Motor neuron (in vitro differentiated cells): Measurements from ENCODE around the gene DIP2B. TPM values are rescaled to one million over a fixed set of nuclear protein-coding genes. Genes with fewer than 3 reads are reported as not detected.

ENCODE experiments used
- ATAC-seq, 8 experiments: fragments of 200-7000 bp; cut with Tn5 transposase; replicated peaks in 6 of 8; 2 replicates each; pipeline ENCODE4 v1.8.0; 2021; ENCODE audit warnings: mild to moderate bottlenecking in 8 of 8, moderate library complexity in 8 of 8
- H3K27ac ChIP-seq, 2 donors: fragments of 250-450 bp; sonication (Bioruptor Pico); 2 replicates each; pipeline ENCODE4 v1.9.0; 2021; ENCODE audit warnings: antibody characterized with exemption in 2 of 2, mild to moderate bottlenecking in 2 of 2, moderate library complexity in 1 of 2
- H3K4me1 ChIP-seq, 2 donors: fragments of 250-450 bp; sonication (Bioruptor Pico); replicated peaks in 1 of 2; 2 replicates each; pipeline ENCODE4 v1.6.1; 2021; ENCODE audit warnings: antibody characterized with exemption in 2 of 2, mild to moderate bottlenecking in 2 of 2, moderate library complexity in 1 of 2
- H3K4me3 ChIP-seq, 5 donors: fragments of 250-450 bp; sonication (Bioruptor Pico); 2 replicates each; pipeline ENCODE4 v1.9.0; 2021; ENCODE audit warnings: antibody characterized with exemption in 5 of 5, mild to moderate bottlenecking in 5 of 5, moderate library complexity in 4 of 5
- WGBS, 10 experiments: fragments of 450-650 bp; shearing (Covaris generic); methylation state at CpG; one replicate each; pipeline ENCODE4 v1.0.0; 2022; 5-methylcytosine and 5-hydroxymethylcytosine counted together
- in situ Hi-C, 9 experiments: fragments of 400-800 bp; cut with MboI; loops; one replicate each; pipeline ENCODE4 v1.15.0; 2021; ENCODE audit warnings: low sequenced_read_pairs in 9 of 9, low pct_unique_long_range_greater_than_20kb in 2 of 9; ENCODE audit not compliant: unreplicated experiment in 9 of 9
- total RNA-seq, 8 experiments: library from RNA; unstranded; fragments of 300-600 nt; gene quantifications; 2 replicates each; pipeline versions ENCODE4 v1.2.3 to v1.2.4, GENCODE V29; 2022

DIP2B gene
- total RNA-seq, 8 experiments from 2014 or later: 20.8 to 68.6 (median 29.9) TPM

- in situ Hi-C loops: no loop called here
- ATAC-seq: no peak
- WGBS, 10 experiments: 79 to 100% (median 93%) methylated on average over 1 to 9 of the region's 9 CpGs
Measured at GRCh38 chr12:50776749-50777728, 272.3 kb downstream of the DIP2B start.

GRCh38 chr12:50778663-50779590 lies 274.1 kb downstream of the DIP2B start:
- 80 to 100% (median 93%) methylated on average over 4 to 8 of the region's 8 CpGs; no CpG with 5 or more reads in 1 of the 10 experiments for WGBS, 10 experiments
- H3K4me3 ChIP-seq: no peak overlapping the region
- in situ Hi-C loops: no loop called here
- no peak for ATAC-seq
- H3K4me1 ChIP-seq: no peaks in the 10 kb centered on the region
- no peak overlapping the region for H3K27ac ChIP-seq

More at GRCh38 chr12:50776749-50777728, 272.3 kb downstream of the DIP2B start:
- no peak overlapping the region for H3K27ac ChIP-seq
- H3K4me3 ChIP-seq: no peak overlapping the region
- no peaks in the 10 kb centered on the region for H3K4me1 ChIP-seq

GRCh38 chr12:50780013-50780412 lies 275.2 kb downstream of the DIP2B start:
- H3K4me1 ChIP-seq: no peaks in the 10 kb centered on the region
- in situ Hi-C loops: no loop called here
- 73 to 100% (median 86%) methylated on average over 1 to 4 of the region's 4 CpGs; no CpG with 5 or more reads in 2 of the 10 experiments for WGBS, 10 experiments

GRCh38 chr12:50784501-50784900 lies 279.7 kb downstream of the DIP2B start:
- in situ Hi-C loops: no loop called here
- ATAC-seq: no peak
- WGBS, 10 experiments: 78 to 100% (median 100%) methylated on average over 1 to 4 of the region's 4 CpGs; no CpG with 5 or more reads in 3 of the 10 experiments

More at GRCh38 chr12:50780013-50780412, 275.2 kb downstream of the DIP2B start:
- H3K27ac ChIP-seq: no peak overlapping the region
- no peak overlapping the region for H3K4me3 ChIP-seq
- no peak for ATAC-seq

GRCh38 chr12:50785406-50786001 lies 280.7 kb downstream of the DIP2B start:
- 82 to 100% (median 100%) methylated on average over 1 to 3 of the region's 3 CpGs; no CpG with 5 or more reads in 3 of the 10 experiments for WGBS, 10 experiments
- H3K4me1 ChIP-seq: no peaks in the 10 kb centered on the region
- no peak overlapping the region for H3K4me3 ChIP-seq
- H3K27ac ChIP-seq: no peak overlapping the region
- ATAC-seq: no peak
- in situ Hi-C loops: no loop called here

More at GRCh38 chr12:50784501-50784900, 279.7 kb downstream of the DIP2B start:
- H3K4me1 ChIP-seq: no peaks in the 10 kb centered on the region
- no peak overlapping the region for H3K27ac ChIP-seq
- no peak overlapping the region for H3K4me3 ChIP-seq

GRCh38 chr12:50786498-50787231 lies 281.9 kb downstream of the DIP2B start:
- H3K4me1 ChIP-seq: no peaks in the 10 kb centered on the region
- no peak overlapping the region for H3K27ac ChIP-seq
- WGBS, 10 experiments: 50 to 100% (median 92%) methylated on average over 1 to 3 of the region's 3 CpGs; no CpG with 5 or more reads in 2 of the 10 experiments
- no peak overlapping the region for H3K4me3 ChIP-seq
- in situ Hi-C loops: no loop called here
- ATAC-seq: peak in 3 of 8 experiments; percentile 97 to 98 (median 97)

- 92 to 100% (median 100%) methylated on average over 1 to 2 of the region's 2 CpGs; no CpG with 5 or more reads in 1 of the 10 experiments for WGBS, 10 experiments
- Histone ChIP-seq H3K4me3 (no peak overlapping the region), H3K27ac (no peak overlapping the region), H3K4me1 (no peaks in the 10 kb centered on the region)
- no peak for ATAC-seq
- in situ Hi-C loops: no loop called here
Measured at GRCh38 chr12:50787618-50788017, 282.8 kb downstream of the DIP2B start.

GRCh38 chr12:50788561-50788960 lies 283.8 kb downstream of the DIP2B start:
- in situ Hi-C loops: no loop called here
- no peaks in the 10 kb centered on the region for H3K4me1 ChIP-seq
- no peak overlapping the region for H3K4me3 ChIP-seq
- H3K27ac ChIP-seq: no peak overlapping the region
- WGBS, 10 experiments: 56 to 100% (median 100%) methylated on average over 1 to 3 of the region's 3 CpGs; no CpG with 5 or more reads in 2 of the 10 experiments
- no peak for ATAC-seq

GRCh38 chr12:50790081-50790480 lies 285.3 kb downstream of the DIP2B start:
- no peak for ATAC-seq
- WGBS, 10 experiments: 60 to 100% (median 90%) methylated on average over 2 to 4 of the region's 5 CpGs; no CpG with 5 or more reads in 3 of the 10 experiments
- no peak overlapping the region for H3K4me3 ChIP-seq
- H3K4me1 ChIP-seq: no peaks in the 10 kb centered on the region
- H3K27ac ChIP-seq: no peak overlapping the region
- in situ Hi-C loops: no loop called here
